HepG2 (cell line): ENCODE data around the gene HOXD3. TPM values are rescaled to one million over a fixed set of nuclear protein-coding genes. Genes with fewer than 3 reads are reported as not detected.

Experiments
- ATAC-seq: fragments of 200-7000 bp; cut with Tn5 transposase; 3 replicates; pipeline ENCODE4 v1.9.1; 2020; ENCODE audit warnings: mild to moderate bottlenecking, moderate library complexity
- BruUV-seq: library from RNA; stranded (reverse); fragments of 400-500 nt; replicated peaks from 2 replicates; lab custom pipeline; 2021; lab: Mats Ljungman, UMichigan
- CTCF ChIA-PET: fragments of 300-600 bp; formaldehyde crosslinking; extraction: SDS; loops from one replicate; lab custom pipeline; 2021; ENCODE audit warnings: low total read pairs, inconsistent platforms, low intra/inter-chr PET ratio; lab: Yijun Ruan, JAX
- POLR2A ChIA-PET: fragments of 350-600 bp; sonication (Branson Sonifier 250); formaldehyde crosslinking; loops from one replicate; lab custom pipeline; 2020; ENCODE audit warnings: antibody characterized with exemption, inconsistent platforms; lab: Yijun Ruan, JAX
- DNase-seq: peaks from one replicate; pipeline ENCODE4 v3.0.0-alpha.2; 2015; ENCODE audit warnings: low spot score
- FAIRE-seq: peaks from 3 replicates; lab custom pipeline; 2011; peaks lifted over from hg19 to GRCh38; lab: Jason Lieb, UNC
- H2AFZ ChIP-seq: one replicate; pipeline ENCODE4 v1.6.1; 2011; ENCODE audit warnings: low read length, inconsistent platforms
- H3K27ac ChIP-seq: fragments of 300-600 bp; 3 replicates; pipeline ENCODE4 v1.8.0; 2011; ENCODE audit warnings: mixed run types, mild to moderate bottlenecking, mixed read lengths, low read length, inconsistent platforms; ENCODE audit not compliant: insufficient read depth; ENCODE audit errors: extremely low read length
- H3K27me3 ChIP-seq, 2 experiments: fragments of 200-600 bp in 1 of 2; 2 replicates in 1 of 2; 3 replicates in 1 of 2; pipeline versions ENCODE4 v1.6.0 to v1.8.0; 2011; ENCODE audit warnings: low read length in 2 of 2, mild to moderate bottlenecking in 2 of 2, moderate library complexity in 2 of 2, inconsistent platforms in 1 of 2; ENCODE audit not compliant: insufficient read depth in 2 of 2, control insufficient read depth in 1 of 2
- H3K36me3 ChIP-seq, 2 experiments: fragments of 200-600 bp in 1 of 2; replicated peaks in 1 of 2; 2 replicates in 1 of 2; 3 replicates in 1 of 2; pipeline versions ENCODE4 v1.5.1 to v1.8.0; 2011; ENCODE audit warnings: low read length in 2 of 2, inconsistent platforms in 1 of 2; ENCODE audit not compliant: insufficient read depth in 2 of 2, control insufficient read depth in 1 of 2
- H3K4me1 ChIP-seq: 2 replicates; pipeline ENCODE4 v1.5.1; 2012; ENCODE audit warnings: low read length, inconsistent platforms; ENCODE audit not compliant: insufficient read depth
- H3K4me2 ChIP-seq: 2 replicates; pipeline ENCODE4 v1.6.0; 2011; ENCODE audit warnings: low read depth, low read length, inconsistent platforms
- H3K4me3 ChIP-seq, 3 experiments: fragments of 200-600 bp in 1 of 3; sonication (generic), shearing (Covaris generic) in 1 of 3; replicated peaks in 1 of 3; 2 replicates each; pipeline ENCODE4 v1.5.1; 2011 to 2016; ENCODE audit warnings: low read length in 3 of 3, inconsistent platforms in 2 of 3, low read depth in 2 of 3, mild to moderate bottlenecking in 2 of 3, control low read depth in 1 of 3, mixed read lengths in 1 of 3; ENCODE audit not compliant: insufficient read depth in 1 of 3
- H3K79me2 ChIP-seq: one replicate; pipeline ENCODE4 v1.6.1; 2011; ENCODE audit warnings: low read length, inconsistent platforms; ENCODE audit not compliant: insufficient read depth
- H3K9ac ChIP-seq: 2 replicates; pipeline ENCODE4 v1.6.0; 2011; ENCODE audit warnings: mild to moderate bottlenecking, low read depth, low read length, inconsistent platforms; ENCODE audit not compliant: insufficient read depth
- H3K9me3 ChIP-seq: 2 replicates; pipeline ENCODE4 v1.5.1; 2012; ENCODE audit warnings: mild to moderate bottlenecking, low read length
- H4K20me1 ChIP-seq: 2 replicates; pipeline ENCODE4 v1.6.0; 2011; ENCODE audit warnings: inconsistent platforms, mild to moderate bottlenecking, low read length, moderate library complexity; ENCODE audit not compliant: insufficient read depth
- CBFB ChIP-seq: sonication (generic); formaldehyde crosslinking; IDR thresholded peaks from 2 replicates; pipeline ENCODE4 v1.4.0; 2020; ENCODE audit warnings: missing genetic modification reagents
- HNF4A ChIP-seq: sonication (generic); formaldehyde crosslinking; IDR thresholded peaks from 2 replicates; pipeline ENCODE4 v1.4.0; 2020; ENCODE audit warnings: missing genetic modification reagents
- NCOA2 ChIP-seq: sonication (generic); formaldehyde crosslinking; IDR thresholded peaks from 2 replicates; pipeline ENCODE4 v1.8.0; 2022; ENCODE audit warnings: inconsistent platforms
- RFX3 ChIP-seq: IDR thresholded peaks from 2 replicates; pipeline ENCODE4 v1.6.1; 2016; ENCODE audit warnings: missing biosample characterization, missing genetic modification reagents
- SP2 ChIP-seq: sonication (generic); formaldehyde crosslinking; IDR thresholded peaks from 2 replicates; pipeline ENCODE4 v1.5.1; 2020; ENCODE audit warnings: mild to moderate bottlenecking, missing genetic modification reagents
- WGBS: methylation state at CpG from one replicate; pipeline ENCODE4 v1.1.6; 2017; ENCODE audit warnings: low lambda C conversion rate; 5-methylcytosine and 5-hydroxymethylcytosine counted together
- in situ Hi-C: cut with HindIII; loops from 2 replicates; pipeline ENCODE4 v1.10.0; 2017; ENCODE audit warnings: low pct_unique_long_range_greater_than_20kb; ENCODE audit not compliant: extremely low pct_ligation_motif_present
- intact Hi-C: fragments of 100-400 bp; cut with micrococcal nuclease; formaldehyde crosslinking; loops from one replicate; pipeline ENCODE4 v1.10.0; 2022; ENCODE audit not compliant: unreplicated experiment
- polyA plus RNA-seq, 8 experiments: library from polyadenylated mRNA; depleted of rRNA in 3 of 8; stranded (reverse) in 7 of 8; unstranded in 1 of 8; fragments of >200 nt; fragmentation: Illumina TruSeq in 4 of 8; extraction: Trizol in 4 of 8; gene quantifications; 2 replicates each; pipeline versions ENCODE4 v1.2.1 to v1.2.3, GENCODE V29; 2011 to 2016; ENCODE audit warnings: low read depth in 4 of 8, missing spikeins in 1 of 8, mixed read lengths in 1 of 8; ENCODE audit not compliant: insufficient read depth in 1 of 8
- total RNA-seq, 5 experiments: library from RNA; depleted of rRNA; stranded (reverse); fragments of >200 nt; fragmentation: Illumina TruSeq; extraction: Trizol; gene quantifications; 2 replicates each; pipeline ENCODE4 v1.2.3, GENCODE V29; 2016; ENCODE audit warnings: low read depth in 1 of 5

Gene HOXD3
- total and polyA plus RNA-seq, 2 of the 13 experiments (the other 11 are each of a cell fraction or from before 2014, with no cell fraction given): 0.05 to 0.09 TPM

DNA sequence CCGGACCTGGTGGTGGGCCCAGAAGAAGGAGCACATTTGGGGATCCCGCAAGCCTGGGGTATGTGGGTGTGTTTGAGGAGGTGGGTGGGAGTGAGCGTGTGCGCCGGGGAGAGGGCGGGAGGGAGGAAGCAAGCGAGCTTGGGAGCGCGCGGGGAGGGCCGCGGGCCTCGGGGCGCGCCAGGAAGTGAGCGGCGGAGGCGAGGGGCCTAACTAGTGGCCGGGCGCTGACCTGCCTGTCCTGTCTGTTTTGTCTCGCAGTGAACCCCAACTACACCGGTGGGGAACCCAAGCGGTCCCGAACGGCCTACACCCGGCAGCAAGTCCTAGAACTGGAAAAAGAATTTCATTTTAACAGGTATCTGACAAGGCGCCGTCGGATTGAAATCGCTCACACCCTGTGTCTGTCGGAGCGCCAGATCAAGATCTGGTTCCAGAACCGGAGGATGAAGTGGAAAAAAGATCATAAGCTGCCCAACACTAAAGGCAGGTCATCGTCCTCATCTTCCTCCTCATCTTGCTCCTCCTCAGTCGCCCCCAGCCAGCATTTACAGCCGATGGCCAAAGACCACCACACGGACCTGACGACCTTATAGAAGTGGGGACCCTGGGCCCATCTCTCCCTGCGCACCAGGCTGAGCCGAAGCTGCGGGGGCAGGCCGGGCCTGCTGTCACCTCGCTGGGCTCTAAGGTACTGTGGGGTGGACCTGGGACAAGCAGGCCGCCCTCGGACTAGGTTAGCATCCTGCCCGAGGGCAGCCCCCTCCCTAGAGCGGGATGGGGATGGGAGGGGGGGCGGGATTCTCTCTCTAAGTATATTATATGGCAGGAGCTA lies 4.5 kb upstream of the HOXD3 start:
- 64% methylated on average over 46 of the region's 48 CpGs for WGBS
- POLR2A ChIA-PET: no interaction called here
- no peak overlapping the region for H3K4me3 ChIP-seq
- no peak for FAIRE-seq
- ATAC-seq: no peak
- H2AFZ ChIP-seq: no peak overlapping the region
- in situ Hi-C loops: no loop called here
- H4K20me1 ChIP-seq: no peaks in the 10 kb centered on the region
- intact Hi-C loops: no loop called here
- TF ChIP-seq CBFB (CRISPR knock-in tag) (no peak), RFX3 (CRISPR knock-in tag) (no peak), NCOA2 (CRISPR knock-in tag) (no peak)
- no TSS peak for BruUV-seq
- H3K27ac ChIP-seq: no peak overlapping the region
- CTCF ChIA-PET: no interaction called here
- no peaks in the 10 kb centered on the region for H3K79me2 ChIP-seq
- H3K4me1 ChIP-seq: peaks cover 30% of the 10 kb centered on the region
- no peaks in the 10 kb centered on the region for H3K36me3 ChIP-seq
- no peak overlapping the region for H3K4me2 ChIP-seq
- peaks cover 20 to 92% of the 10 kb centered on the region in 2 experiments for H3K27me3 ChIP-seq
- no peak overlapping the region for H3K9ac ChIP-seq
- DNase-seq: no peak
- no peaks in the 10 kb centered on the region for H3K9me3 ChIP-seq

- H3K4me3 ChIP-seq: no peak overlapping the region
- DNase-seq: no peak
- intact Hi-C loops: no loop called here
- no peak overlapping the region for H3K27ac ChIP-seq
- in situ Hi-C loops: no loop called here
- peaks cover 12 to 93% of the 10 kb centered on the region in 2 experiments for H3K27me3 ChIP-seq
- no peak for FAIRE-seq
- no peaks in the 10 kb centered on the region for H3K9me3 ChIP-seq
- no peak overlapping the region for H3K4me2 ChIP-seq
- H3K9ac ChIP-seq: no peak overlapping the region
- H2AFZ ChIP-seq: no peak overlapping the region
- CTCF ChIA-PET: no interaction called here
- no peaks in the 10 kb centered on the region for H4K20me1 ChIP-seq
- ATAC-seq: no peak
- 14% methylated on average over 11 of the region's 11 CpGs for WGBS
- peaks cover 31% of the 10 kb centered on the region for H3K4me1 ChIP-seq
- POLR2A ChIA-PET: no interaction called here
- H3K36me3 ChIP-seq: no peaks in the 10 kb centered on the region
- TF ChIP-seq SP2 (CRISPR knock-in tag) (no peak), HNF4A (CRISPR knock-in tag) (0 out of 2 replicates have a peak, but pooled peaks have one; percentile 13)
- no peaks in the 10 kb centered on the region for H3K79me2 ChIP-seq
- no TSS peak for BruUV-seq
These were observed 2.4 kb upstream of the HOXD3 start for GRCh38 chr2:176154576-176155252.
